Hematopoietic multipotent progenitor cell treated with erythropoietin and hydrocortisone succinate and interleukin-3 and kit ligand, for 17 days (in vitro differentiated cells): Measurements from ENCODE around the gene SLX9.

ENCODE experiments used
- DNase-seq: peaks from one replicate; pipeline ENCODE4 v3.0.0-alpha.2; 2015; ENCODE audit warnings: low spot score

SLX9 gene

DNA sequence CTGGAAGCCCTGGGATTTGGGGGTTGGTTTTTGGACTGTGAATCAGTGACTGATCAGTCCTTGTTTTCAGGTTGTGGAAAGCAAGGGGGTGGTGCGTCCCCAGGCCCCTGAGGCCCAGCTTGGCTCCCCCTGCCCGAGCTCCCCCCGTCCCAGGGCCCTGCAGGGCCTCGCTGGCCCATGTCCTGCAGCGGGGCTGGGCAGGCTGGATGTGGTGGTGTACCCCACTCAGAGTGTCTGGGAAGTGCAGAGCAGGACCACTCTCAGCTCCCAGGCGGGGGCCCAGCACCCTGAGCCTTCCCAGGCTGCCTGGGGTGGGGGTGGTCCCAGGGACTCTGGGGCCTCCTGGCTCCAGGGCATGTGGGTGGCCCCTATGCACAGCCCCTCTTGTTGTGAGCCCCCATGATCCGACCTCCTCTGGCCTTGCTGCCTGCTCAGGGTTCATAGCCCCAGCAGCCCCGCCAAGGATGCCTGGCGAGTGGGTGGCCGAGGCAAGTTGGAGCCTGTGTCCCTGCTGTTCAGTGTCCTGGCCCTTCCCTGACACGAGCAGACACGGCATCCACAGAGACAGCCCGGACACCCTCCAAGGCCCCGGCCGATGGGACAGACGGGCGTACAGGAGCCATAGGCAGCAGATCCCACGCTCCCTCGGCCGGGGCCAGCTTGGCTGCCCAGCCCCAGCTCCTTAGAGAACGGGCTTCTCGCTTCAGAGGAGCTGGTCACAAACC is 37.9 kb downstream of the SLX9 start:
- DNase-seq = no peak

DNA sequence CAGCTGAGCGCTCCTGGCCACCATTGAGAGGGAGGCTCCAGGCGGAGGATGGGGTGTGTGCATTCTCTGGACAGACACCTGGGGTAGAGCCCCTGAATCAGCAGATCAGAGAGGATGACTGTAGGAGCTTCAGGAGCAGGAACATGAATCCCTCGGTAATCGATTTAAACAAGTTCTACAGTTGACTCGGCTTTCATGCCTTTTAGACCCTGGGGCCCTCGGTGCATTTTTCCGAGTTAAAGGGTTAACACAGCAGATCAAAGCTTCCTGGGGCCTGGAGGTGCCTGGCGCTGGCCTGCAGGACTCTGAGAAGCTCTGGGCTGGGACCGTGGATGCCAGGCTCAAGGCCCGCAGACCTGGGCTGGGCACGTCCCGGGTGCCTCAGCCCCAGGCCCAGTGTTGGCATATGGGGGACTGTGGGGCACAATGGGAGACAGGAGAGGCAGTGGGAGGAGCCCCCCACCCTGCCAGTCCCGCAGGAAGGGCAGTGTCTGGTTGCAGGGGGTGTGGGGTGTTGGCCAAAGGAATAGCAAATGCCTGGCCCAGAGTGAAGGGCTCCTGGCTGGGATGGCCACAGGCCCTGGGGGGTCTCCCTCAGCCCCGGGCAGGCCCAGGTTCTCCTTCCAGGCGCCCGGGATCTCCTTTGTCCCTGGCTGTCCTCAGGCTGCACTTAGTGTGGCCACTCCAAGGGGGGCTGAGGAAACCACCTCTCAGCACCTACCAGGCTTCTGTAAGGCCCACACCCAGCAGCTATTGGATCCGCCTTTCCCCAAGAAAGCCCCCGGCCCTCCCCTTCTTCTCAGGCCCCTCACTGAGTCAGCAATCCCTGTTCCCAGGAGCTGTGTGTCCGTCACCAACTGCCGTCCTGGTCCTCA is 40.1 kb downstream of the SLX9 start:
- no peak for DNase-seq

DNA sequence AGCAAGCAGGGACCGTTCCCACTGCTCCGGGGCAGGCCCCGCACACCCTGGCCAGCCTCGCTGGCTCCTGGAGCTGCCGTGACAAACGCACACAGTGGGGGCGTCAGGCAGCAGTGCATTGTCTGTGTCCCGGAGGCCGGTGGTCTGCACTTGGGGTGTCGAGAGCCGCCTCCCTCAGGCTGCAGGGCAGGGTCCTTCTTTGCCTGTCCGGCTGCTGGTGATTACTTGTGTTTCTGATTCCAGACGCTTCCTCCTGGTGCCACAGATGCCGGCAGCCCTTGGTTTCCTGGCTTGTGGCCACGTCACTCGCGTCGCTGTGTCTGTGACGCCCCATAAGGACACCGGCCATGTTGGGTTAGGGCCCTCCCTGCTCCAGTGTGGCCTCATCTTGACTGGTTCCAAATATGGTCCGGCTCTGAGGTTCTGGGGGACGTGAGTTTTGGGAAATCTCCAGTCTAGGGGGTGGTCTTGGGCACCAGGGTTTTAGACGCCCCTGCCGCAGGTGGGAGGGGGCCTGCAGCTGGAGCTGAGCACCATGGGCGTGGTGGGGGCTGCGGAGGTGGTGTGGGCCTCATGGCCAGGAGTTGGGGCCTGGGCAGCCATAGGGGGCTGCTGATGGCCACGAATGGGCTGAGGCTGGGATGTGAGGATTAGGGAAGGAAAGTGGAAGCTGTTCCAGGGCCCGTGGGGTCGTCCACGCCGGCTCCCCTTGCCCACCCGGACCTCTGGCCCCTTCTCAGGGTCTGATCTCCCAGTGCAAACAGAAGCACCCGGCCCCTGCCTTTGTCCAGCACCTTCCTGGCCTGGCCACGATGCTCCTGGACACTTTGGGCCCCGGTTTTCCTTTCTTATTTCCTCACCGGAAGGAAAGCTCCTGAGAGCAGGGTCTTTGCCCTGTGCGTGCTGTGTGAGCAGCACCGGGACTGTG is 41.0 kb downstream of the SLX9 start:
- no peak for DNase-seq

DNA sequence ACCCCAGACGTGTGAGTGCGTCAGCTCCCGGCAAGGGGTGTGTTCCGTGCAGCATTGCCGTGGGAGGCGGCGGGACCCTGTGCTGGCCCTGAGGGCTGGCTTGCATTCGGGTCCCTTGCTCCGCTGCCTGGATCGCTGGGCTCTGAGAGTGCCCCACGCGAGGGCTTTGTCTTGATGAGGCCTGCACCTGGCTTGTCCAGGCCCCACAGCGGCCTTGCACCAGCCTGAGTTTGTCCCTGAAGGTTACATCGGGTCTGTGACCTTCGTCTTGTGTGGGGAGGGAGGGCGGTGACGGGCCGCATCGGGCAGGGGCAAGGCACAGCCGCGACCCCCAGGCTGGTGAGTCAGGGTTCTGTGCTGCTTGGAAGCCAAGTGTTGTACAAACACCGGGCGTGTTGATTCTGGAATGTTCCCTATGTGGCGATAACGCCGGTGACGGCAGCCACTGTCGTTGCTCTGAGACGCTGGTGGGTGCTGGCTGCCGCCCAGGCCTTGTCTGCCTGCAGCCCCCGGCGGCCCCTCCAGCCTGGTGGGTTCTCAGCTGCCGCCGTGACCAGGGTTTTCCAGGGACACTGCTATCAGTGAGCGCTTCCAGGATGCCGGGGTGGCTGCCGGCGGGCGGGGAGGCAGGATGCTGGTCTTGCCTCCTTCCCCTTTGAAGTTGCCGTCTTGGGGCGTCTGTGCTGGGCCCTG is 42.9 kb downstream of the SLX9 start:
- no peak for DNase-seq

DNA sequence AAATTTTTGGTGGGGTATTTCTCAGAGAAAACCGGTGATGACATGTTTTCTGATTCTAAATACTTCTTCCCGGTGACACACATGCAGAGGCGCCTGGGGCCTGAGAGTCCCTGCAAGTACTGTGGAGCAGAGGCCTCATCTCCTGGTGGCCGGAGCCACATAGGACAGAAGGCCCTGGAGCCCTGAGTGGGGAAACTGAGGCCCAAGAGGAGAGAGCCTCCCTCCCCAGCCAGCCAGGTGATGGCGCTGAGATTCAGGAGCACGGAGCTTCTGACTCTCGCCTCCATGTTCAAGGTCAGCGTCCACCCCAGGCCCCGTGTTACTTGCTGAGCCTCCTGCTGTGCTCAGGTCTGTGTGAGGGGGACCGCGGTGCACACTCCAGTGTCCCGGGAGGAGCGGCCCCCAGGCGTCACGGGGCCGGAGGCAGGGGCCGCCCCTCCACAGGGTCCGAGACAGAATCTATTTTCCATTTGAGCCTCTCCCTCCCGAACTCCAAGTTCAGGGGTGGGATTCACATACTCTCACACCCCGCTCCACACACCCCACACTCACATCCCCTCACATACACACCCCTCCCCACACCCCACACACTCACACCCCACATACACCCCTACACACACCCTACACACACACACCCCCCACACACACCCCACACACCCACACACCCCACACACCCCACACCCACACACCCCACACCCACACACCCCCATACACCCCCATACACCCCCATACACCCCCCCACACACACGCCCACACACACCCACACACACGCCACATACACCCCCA is 43.8 kb downstream of the SLX9 start:
- no peak for DNase-seq

DNA sequence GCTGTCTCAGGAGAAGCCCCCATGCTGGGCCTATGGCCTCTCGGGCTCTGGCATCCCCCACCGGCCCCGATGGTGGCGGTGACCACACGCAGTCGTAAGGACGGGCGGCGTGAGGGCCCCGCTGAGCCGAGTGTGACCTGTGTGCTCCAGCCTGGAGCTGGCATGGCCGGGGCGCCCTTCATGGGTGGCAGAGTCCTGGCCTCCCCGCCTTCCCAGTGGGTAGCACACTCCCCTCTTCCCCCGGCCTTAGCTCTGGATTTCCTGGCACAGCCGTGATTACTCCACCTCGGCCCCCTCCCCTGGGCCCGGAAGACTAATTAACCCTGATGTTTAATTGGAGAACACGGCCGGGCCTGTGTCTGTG is 44.6 kb downstream of the SLX9 start:
- no peak for DNase-seq

DNA sequence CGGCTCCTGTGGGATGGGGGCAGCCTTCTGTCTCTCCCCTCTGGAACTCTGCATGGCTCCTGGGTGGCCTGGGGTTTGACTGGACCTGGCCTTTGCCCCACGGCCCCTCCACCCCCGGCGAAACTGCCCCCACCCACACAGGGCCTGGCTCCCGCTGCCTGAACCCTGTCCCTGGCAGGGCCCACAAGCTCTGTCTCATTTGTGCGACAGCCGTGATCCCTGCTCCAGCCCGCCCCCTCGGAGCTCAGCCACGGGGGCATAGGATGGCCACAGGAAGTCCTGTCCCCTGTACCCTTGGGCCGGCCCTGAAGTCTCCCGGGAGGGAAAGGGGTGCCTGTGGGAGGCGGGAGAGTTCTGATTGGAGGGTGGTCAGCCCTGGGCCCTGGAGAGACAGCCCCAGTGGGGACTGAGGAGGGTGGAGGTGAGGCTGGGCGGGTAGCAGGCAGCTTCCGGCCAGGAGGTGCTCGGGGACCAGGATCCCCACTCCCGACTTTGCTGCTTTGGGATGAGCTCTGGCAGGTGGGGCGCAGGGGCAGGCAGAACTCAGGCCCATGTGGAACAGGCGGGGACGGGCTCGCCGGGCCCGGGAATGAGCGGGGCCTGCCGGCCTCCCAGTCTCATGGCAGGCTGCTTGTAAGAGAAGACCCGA is 45.1 kb downstream of the SLX9 start:
- no peak for DNase-seq

DNA sequence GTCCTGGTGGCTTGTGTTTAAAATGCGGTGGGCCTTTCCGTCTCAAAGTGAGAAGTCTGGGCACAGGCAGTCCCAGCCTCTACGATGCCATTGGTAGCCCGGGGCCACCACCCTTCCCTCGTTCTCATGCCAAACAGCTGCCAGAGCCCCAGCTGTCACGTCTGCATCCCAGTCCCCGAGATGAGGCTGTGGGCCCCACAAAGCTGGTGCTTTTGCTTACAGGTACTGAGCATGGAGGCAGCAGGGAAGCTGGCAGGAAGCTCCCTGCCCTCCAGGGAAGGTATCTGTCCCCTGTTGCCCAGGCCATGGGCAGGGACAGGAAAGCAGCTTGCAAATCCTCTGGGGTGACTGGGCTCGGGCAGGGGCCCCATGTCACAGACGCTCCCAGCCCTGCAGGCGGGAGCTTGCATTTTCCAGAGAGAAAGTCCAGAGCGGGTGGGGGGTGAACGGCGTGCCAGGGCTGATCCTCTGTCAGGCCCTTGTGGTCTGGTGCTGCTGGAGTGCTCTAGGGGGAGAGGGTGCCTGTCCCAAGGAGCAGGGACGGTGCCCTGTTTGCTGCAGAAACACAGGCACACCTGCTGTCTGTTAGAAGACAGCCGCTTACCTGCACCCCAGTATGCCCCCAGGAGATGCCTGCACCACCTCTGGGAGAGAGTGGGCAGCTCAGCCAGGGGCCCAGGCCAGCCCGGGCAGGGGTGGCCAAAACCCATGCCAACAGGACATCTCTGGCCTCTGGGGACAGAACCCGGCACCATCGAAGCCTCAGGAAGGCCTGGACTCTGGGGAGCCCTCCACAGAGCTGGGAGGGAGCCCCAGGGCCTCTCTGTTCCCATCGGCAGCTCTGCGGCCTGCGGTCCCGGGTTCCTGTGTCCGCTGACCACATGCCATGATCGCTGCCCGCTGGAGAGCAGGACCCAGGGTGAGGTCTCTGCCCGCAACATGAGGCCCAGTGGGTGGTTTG is 45.9 kb downstream of the SLX9 start:
- no peak for DNase-seq

DNA sequence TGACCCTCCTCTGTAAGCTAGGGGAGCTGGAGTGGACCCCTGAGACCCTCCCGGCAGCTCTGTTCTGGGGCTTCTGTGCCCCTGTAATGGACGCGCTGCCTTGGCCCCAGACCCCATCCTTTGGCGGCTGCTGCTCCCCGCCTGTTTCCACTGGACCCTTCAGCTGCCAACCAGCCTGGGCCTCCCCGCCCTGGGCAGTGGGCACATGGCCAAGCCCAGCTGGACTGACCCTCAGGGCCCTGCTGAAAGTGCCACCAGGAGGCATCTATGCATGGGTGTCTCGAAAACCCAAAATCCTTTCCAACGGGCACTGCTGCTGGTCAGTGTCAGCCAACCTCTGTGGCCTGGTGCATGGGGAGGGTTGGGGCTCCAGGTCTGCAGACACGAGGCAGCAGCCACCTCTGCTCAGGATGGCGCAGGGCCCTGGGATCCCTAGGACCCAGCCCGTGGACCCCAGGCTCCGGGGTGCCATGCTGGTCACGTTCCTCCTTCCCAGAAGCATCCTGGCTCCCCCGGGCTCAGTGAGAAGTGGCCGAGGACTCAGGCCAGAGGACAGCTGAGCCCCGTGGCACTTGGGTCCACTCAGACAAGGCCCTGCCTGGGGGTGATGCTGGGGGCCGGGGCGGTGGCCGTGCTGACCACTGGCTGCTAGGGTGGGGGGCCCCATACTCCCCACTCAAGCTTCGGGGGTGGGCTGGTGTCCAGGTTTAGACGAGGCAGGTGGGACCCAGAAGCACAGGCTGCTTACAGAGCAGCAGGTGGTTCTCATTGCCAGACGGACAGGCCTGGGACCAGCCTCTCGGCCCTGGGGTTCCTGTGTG is 46.9 kb downstream of the SLX9 start:
- DNase-seq = no peak

DNA sequence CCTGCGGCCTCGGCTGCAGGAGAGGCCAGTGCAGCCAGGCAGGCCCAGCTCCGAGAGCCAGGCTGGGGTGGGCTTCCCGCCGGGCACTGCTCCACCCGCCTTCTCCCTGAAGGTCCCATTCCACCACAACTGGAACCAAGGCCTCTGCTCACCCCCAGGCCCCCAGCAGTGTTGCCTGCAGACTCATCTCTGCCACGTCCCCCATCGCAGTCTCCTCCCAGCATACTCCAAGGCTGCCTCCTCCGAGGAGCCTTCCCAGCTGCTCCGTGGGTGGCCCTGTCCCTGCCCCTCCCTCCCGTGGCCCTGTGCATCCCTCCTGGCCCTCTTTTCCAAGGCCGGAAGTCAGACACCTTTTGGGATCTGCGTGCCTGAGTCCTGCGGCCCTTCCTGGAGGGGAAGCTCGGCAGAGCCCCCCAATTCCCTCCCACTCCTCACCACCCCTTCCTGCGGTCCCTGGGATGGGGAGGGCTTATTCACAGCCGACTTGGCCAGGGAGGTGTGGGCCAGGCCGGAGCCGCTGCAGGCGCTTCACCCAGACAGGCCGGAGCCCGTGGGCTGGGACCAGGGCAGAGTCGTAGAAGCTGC is 47.6 kb downstream of the SLX9 start:
- no peak for DNase-seq

DNA sequence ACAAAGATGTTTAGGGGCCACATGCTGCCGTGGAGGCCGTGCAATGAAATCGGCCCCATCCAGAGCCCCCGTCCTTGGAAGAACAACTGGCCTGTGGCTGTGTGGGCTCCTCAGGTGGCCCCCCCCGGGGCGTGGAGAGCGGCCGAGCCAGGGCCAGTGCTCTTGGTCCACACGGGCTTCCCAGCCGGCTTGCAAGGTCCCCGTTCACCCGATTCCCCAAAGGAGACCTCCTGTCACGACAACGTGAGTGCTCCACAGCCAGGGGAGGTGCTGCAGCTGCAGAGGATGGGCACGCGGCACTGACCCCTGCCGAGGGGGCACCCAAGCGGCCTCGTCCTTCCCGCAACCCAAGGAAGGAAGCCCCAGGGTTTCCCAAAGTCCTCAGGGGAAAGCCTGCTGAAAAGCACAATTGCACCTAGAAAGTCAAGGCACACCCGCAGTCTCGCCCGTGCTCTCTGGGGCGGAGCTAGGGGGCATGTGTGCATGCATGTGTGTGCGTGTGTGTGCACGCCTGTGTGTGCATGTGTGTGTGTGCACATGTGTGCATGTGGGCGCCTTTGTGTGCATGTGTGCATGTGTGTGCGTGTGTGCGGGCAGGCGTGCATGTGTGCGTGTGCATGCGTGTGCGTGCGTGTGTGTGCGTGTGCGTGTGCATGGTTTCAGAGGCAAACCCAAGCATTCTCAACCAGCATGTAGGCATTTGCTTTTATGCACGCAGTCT is 48.2 kb downstream of the SLX9 start:
- DNase-seq = no peak

DNA sequence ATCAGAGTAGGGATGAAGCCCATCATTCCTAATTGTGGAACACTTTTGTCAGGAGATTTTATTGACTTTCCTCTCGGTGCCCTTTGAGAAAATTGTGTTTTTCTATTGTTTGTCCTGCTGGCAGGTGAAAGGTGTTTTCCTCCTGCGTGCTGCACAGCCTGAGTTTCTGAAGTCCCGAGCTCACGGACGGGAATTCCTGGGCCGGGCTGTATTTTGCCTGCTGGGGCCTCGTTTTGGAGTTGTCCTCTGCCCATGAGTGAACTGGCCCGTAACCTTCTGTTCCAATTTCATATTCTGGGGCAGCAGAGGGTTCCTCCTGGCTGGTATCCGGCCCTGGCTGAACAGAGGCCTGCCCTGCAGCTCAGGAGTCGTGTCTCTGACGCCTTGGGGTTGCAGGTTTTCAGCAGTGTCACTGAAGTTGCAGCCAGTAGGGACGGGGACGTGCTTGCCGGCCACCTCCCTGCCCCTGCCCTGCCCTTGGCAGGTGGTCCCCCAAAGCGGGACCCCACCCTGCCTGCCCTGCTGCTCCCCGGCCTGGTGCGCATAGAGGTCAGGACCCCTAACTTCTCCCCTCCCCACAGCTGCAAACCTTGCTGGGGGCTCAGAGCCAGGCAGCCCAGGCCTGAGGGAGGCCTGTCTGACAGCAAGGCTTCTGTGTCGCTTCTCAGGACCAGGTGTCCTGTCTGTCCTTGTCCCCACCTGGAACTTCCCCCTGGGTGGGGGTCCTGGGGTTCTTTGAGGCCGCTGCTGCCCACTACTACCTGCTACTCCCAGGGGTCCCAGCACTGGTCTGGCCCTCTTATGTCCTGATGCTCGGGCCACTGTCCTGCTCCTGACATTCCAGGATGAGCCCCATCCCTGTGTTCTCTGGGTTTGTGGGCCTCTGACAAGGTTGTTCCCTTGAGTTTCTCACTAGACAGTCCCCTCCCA is 49.0 kb downstream of the SLX9 start:
- DNase-seq = no peak

DNA sequence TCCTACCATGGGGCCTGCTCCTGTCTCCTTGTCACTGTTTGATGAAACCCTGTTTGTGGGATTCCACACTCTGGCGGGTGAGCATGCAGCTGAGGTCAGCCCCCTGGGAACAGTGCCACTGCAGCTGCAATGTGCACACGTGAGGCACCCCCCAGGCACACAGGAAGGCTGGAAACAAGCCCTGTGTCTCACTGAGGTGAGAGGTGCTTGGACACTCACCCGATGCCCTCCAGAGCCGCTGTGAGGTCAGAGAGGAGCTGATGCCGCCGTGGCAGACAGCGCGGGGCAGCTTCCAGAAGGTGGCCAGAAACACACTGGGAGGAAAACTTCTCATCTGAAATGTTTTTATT is 49.7 kb downstream of the SLX9 start:
- no peak for DNase-seq

DNA sequence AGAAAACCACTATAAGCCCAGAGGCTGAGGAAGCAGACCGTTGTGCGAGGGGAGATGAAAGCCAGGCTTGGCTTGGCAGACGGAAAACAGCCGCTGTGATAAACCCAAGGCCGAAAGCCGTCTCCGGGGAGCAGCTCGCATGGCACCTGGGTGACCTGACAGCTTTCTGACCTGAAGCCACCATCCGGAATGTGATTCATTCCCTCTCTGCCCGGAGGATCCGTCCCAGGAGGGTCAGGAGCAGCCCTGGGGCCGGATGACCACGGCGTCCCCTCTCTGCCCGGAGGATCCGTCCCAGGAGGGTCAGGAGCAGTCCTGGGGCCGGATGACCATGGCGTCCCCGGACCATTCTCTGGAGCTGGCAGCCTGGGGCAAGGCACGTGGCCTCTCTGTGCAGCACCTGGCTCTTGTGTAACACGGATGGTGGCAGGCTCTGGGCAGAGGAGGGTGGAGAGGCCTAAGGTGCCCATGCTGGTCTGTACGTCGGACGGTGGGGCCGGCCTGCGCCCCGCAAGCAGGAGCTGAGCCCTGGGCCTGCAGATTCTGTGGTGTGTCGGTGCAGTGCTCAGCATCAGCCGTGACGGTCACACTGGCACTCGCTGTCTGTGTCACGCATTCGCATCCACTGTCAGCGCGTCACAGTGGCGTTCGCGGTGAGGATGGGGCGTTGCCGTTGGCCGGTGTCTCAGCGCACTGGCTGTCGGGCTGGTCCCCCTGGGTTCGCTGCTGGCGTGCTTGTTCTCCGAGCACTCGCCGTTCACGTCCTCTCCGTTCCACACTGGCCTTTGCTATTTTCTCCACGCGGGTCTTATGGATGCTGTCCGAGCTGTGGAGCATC is 50.3 kb downstream of the SLX9 start:
- DNase-seq = no peak

DNA sequence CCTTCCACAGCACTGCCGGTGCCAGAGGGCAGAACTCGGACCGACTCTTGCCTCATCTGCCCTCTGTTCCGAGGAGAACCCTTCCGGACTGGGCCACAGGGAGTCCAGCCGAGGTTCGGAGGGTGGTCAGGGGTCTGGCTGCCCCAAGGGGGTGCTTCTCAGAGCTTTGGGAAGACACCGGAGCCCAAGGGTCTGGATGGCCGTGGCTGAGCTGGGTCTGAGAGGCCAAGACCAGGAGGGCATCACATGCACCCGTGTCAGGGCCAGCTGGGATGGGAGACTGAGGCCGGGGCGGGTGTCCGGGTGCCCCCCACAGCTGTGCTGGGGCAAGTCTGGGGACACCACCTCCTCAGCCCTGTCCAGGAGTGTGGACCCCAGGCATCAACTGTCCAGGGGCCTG is 51.1 kb downstream of the SLX9 start:
- DNase-seq = no peak
